ENCODE data around the gene CLCN6.

Gene CLCN6

GRCh38 chr1:11831945-11832725, 26.1 kb downstream of the CLCN6 start:
- no peak for DNase-seq

GRCh38 chr1:11833497-11833896, 27.5 kb downstream of the CLCN6 start:
- no peak for DNase-seq

- DNase-seq = no peak
Observed at GRCh38 chr1:11833900-11834299, 27.9 kb downstream of the CLCN6 start.

- DNase-seq = no peak
Observed at GRCh38 chr1:11835441-11836225, 29.6 kb downstream of the CLCN6 start.

GRCh38 chr1:11836955-11837766, 31.2 kb downstream of the CLCN6 start:
- DNase-seq = no peak

GRCh38 chr1:11837767-11838348, 31.9 kb downstream of the CLCN6 start:
- DNase-seq = no peak

- peak; percentile 47 for DNase-seq
Observed at GRCh38 chr1:11838349-11839272, 32.6 kb downstream of the CLCN6 start.

- DNase-seq = no peak
Observed at GRCh38 chr1:11839727-11840705, 34.0 kb downstream of the CLCN6 start.

GRCh38 chr1:11841245-11842153, 35.5 kb downstream of the CLCN6 start:
- no peak for DNase-seq

- peak; percentile 19 for DNase-seq
Observed at GRCh38 chr1:11842154-11843041, 36.4 kb downstream of the CLCN6 start.

- DNase-seq = peak; percentile 12
Observed at GRCh38 chr1:11845641-11846335, 39.8 kb downstream of the CLCN6 start.

- DNase-seq = peak; percentile 20
Observed at GRCh38 chr1:11847667-11848372, 41.8 kb downstream of the CLCN6 start, which contains the start of gene NPPA. NPPA (minus strand) TSS chr1:11847783; CDS start chr1:11847684, 99 bp downstream.

GRCh38 chr1:11848373-11848700, 42.3 kb downstream of the CLCN6 start:
- no peak for DNase-seq

GRCh38 chr1:11850156-11850555, 44.2 kb downstream of the CLCN6 start:
- no peak for DNase-seq

- DNase-seq = no peak
Observed at GRCh38 chr1:11851180-11851579, 45.2 kb downstream of the CLCN6 start.

- DNase-seq = no peak
Observed at GRCh38 chr1:11854519-11854918, 48.5 kb downstream of the CLCN6 start.

GRCh38 chr1:11855430-11855829, 49.4 kb downstream of the CLCN6 start:
- DNase-seq = no peak
